HepG2 (cell line): ENCODE data around the gene CYP11A1. TPM values are rescaled to one million over a fixed set of nuclear protein-coding genes. Genes with fewer than 3 reads are reported as not detected.

Experiments used
- ATAC-seq: fragments of 200-7000 bp; cut with Tn5 transposase; 3 replicates; pipeline ENCODE4 v1.9.1; 2020; ENCODE audit warnings: mild to moderate bottlenecking, moderate library complexity
- BruUV-seq: library from RNA; stranded (reverse); fragments of 400-500 nt; replicated peaks from 2 replicates; lab custom pipeline; 2021; lab: Mats Ljungman, UMichigan
- CTCF ChIA-PET: fragments of 300-600 bp; formaldehyde crosslinking; extraction: SDS; loops from one replicate; lab custom pipeline; 2021; ENCODE audit warnings: low total read pairs, inconsistent platforms, low intra/inter-chr PET ratio; lab: Yijun Ruan, JAX
- POLR2A ChIA-PET: fragments of 350-600 bp; sonication (Branson Sonifier 250); formaldehyde crosslinking; loops from one replicate; lab custom pipeline; 2020; ENCODE audit warnings: antibody characterized with exemption, inconsistent platforms; lab: Yijun Ruan, JAX
- DNase-seq: peaks from one replicate; pipeline ENCODE4 v3.0.0-alpha.2; 2015; ENCODE audit warnings: low spot score
- FAIRE-seq: peaks from 3 replicates; lab custom pipeline; 2011; peaks lifted over from hg19 to GRCh38; lab: Jason Lieb, UNC
- H2AFZ ChIP-seq: one replicate; pipeline ENCODE4 v1.6.1; 2011; ENCODE audit warnings: low read length, inconsistent platforms
- H3K27ac ChIP-seq: fragments of 300-600 bp; 3 replicates; pipeline ENCODE4 v1.8.0; 2011; ENCODE audit warnings: mixed run types, mild to moderate bottlenecking, mixed read lengths, low read length, inconsistent platforms; ENCODE audit not compliant: insufficient read depth; ENCODE audit errors: extremely low read length
- H3K27me3 ChIP-seq, 2 experiments: fragments of 200-600 bp in 1 of 2; 2 replicates in 1 of 2; 3 replicates in 1 of 2; pipeline versions ENCODE4 v1.6.0 to v1.8.0; 2011; ENCODE audit warnings: low read length in 2 of 2, mild to moderate bottlenecking in 2 of 2, moderate library complexity in 2 of 2, inconsistent platforms in 1 of 2; ENCODE audit not compliant: insufficient read depth in 2 of 2, control insufficient read depth in 1 of 2
- H3K36me3 ChIP-seq, 2 experiments: fragments of 200-600 bp in 1 of 2; replicated peaks in 1 of 2; 2 replicates in 1 of 2; 3 replicates in 1 of 2; pipeline versions ENCODE4 v1.5.1 to v1.8.0; 2011; ENCODE audit warnings: low read length in 2 of 2, inconsistent platforms in 1 of 2; ENCODE audit not compliant: insufficient read depth in 2 of 2, control insufficient read depth in 1 of 2
- H3K4me1 ChIP-seq: 2 replicates; pipeline ENCODE4 v1.5.1; 2012; ENCODE audit warnings: low read length, inconsistent platforms; ENCODE audit not compliant: insufficient read depth
- H3K4me2 ChIP-seq: 2 replicates; pipeline ENCODE4 v1.6.0; 2011; ENCODE audit warnings: low read depth, low read length, inconsistent platforms
- H3K4me3 ChIP-seq, 3 experiments: fragments of 200-600 bp in 1 of 3; sonication (generic), shearing (Covaris generic) in 1 of 3; replicated peaks in 1 of 3; 2 replicates each; pipeline ENCODE4 v1.5.1; 2011 to 2016; ENCODE audit warnings: low read length in 3 of 3, inconsistent platforms in 2 of 3, low read depth in 2 of 3, mild to moderate bottlenecking in 2 of 3, control low read depth in 1 of 3, mixed read lengths in 1 of 3; ENCODE audit not compliant: insufficient read depth in 1 of 3
- H3K79me2 ChIP-seq: one replicate; pipeline ENCODE4 v1.6.1; 2011; ENCODE audit warnings: low read length, inconsistent platforms; ENCODE audit not compliant: insufficient read depth
- H3K9ac ChIP-seq: 2 replicates; pipeline ENCODE4 v1.6.0; 2011; ENCODE audit warnings: mild to moderate bottlenecking, low read depth, low read length, inconsistent platforms; ENCODE audit not compliant: insufficient read depth
- H3K9me3 ChIP-seq: 2 replicates; pipeline ENCODE4 v1.5.1; 2012; ENCODE audit warnings: mild to moderate bottlenecking, low read length
- H4K20me1 ChIP-seq: 2 replicates; pipeline ENCODE4 v1.6.0; 2011; ENCODE audit warnings: inconsistent platforms, mild to moderate bottlenecking, low read length, moderate library complexity; ENCODE audit not compliant: insufficient read depth
- MYNN ChIP-seq: sonication (generic); formaldehyde crosslinking; IDR thresholded peaks from 2 replicates; pipeline ENCODE4 v1.4.0; 2020; ENCODE audit warnings: mild to moderate bottlenecking, low read depth, missing genetic modification reagents
- SMARCE1 ChIP-seq: fragments of 450-650 bp; IDR thresholded peaks from 2 replicates; pipeline ENCODE4 v1.6.1; 2017; ENCODE audit warnings: borderline replicate concordance
- ZSCAN30 ChIP-seq: sonication (generic); formaldehyde crosslinking; IDR thresholded peaks from 2 replicates; pipeline ENCODE4 v1.5.0; 2020; ENCODE audit warnings: mild to moderate bottlenecking, missing genetic modification reagents
- WGBS: methylation state at CpG from one replicate; pipeline ENCODE4 v1.1.6; 2017; ENCODE audit warnings: low lambda C conversion rate; 5-methylcytosine and 5-hydroxymethylcytosine counted together
- in situ Hi-C: cut with HindIII; loops from 2 replicates; pipeline ENCODE4 v1.10.0; 2017; ENCODE audit warnings: low pct_unique_long_range_greater_than_20kb; ENCODE audit not compliant: extremely low pct_ligation_motif_present
- intact Hi-C: fragments of 100-400 bp; cut with micrococcal nuclease; formaldehyde crosslinking; loops from one replicate; pipeline ENCODE4 v1.10.0; 2022; ENCODE audit not compliant: unreplicated experiment
- polyA plus RNA-seq, 8 experiments: library from polyadenylated mRNA; depleted of rRNA in 3 of 8; stranded (reverse) in 7 of 8; unstranded in 1 of 8; fragments of >200 nt; fragmentation: Illumina TruSeq in 4 of 8; extraction: Trizol in 4 of 8; gene quantifications; 2 replicates each; pipeline versions ENCODE4 v1.2.1 to v1.2.3, GENCODE V29; 2011 to 2016; ENCODE audit warnings: low read depth in 4 of 8, missing spikeins in 1 of 8, mixed read lengths in 1 of 8; ENCODE audit not compliant: insufficient read depth in 1 of 8
- total RNA-seq, 5 experiments: library from RNA; depleted of rRNA; stranded (reverse); fragments of >200 nt; fragmentation: Illumina TruSeq; extraction: Trizol; gene quantifications; 2 replicates each; pipeline ENCODE4 v1.2.3, GENCODE V29; 2016; ENCODE audit warnings: low read depth in 1 of 5
- TF ChIP-seq, protein P1 (sequence below): sonication (generic); formaldehyde crosslinking; IDR thresholded peaks from 2 replicates; pipeline ENCODE4 v1.8.1; 2023; ENCODE audit warnings: mild to moderate bottlenecking, moderate library complexity, missing genetic modification reagents
- TF ChIP-seq, protein P2 (sequence below): sonication (generic); IDR thresholded peaks from 2 replicates; pipeline ENCODE4 v1.6.1; 2016; ENCODE audit warnings: low read depth, borderline replicate concordance
- TF ChIP-seq, protein P3 (sequence below): sonication (generic); formaldehyde crosslinking; IDR thresholded peaks from 2 replicates; pipeline ENCODE4 v1.4.0; 2020; ENCODE audit warnings: mild to moderate bottlenecking, missing genetic modification reagents

Gene CYP11A1
- total and polyA plus RNA-seq, 2 of the 13 experiments (the other 11 are each of a cell fraction or from before 2014, with no cell fraction given): 0.66 to 0.92 TPM

DNA sequence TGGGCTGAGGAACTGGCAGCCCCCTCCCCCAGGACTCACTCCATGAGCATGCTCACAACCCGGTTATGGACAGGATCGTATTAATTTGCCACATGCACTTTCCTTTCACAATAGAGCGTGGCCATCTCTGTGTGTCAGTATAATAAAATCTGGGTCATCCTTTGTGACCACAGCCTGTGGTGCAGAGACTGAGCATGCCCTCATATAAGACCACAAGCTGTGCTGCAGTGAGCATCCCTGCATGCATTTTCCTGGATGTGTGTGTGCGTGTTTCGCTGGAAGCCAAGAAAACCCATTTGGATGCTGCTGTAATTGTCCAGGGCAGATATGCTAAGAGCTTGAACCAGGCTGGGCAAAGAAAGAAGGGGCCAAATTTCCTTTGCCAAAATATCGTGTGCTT is 39.7 kb downstream of the CYP11A1 start:
- no peak for ATAC-seq
- H3K4me2 ChIP-seq: no peak overlapping the region
- in situ Hi-C loops: no loop called here
- H4K20me1 ChIP-seq: no peaks in the 10 kb centered on the region
- no peak overlapping the region for H3K4me3 ChIP-seq
- no peaks in the 10 kb centered on the region for H3K4me1 ChIP-seq
- ChIA-PET POLR2A (no interaction called here), CTCF (no interaction called here)
- no peak for TF ChIP-seq ZSCAN30 (CRISPR knock-in tag)
- intact Hi-C loops: no loop called here
- no TSS peak for BruUV-seq
- no peak for DNase-seq
- H3K27me3 ChIP-seq: peaks cover 4 to 36% of the 10 kb centered on the region in 2 experiments; a peak in 4 of 5 replicates
- no peaks in the 10 kb centered on the region for H3K36me3 ChIP-seq
- H3K79me2 ChIP-seq: no peaks in the 10 kb centered on the region
- FAIRE-seq: no peak
- H3K9me3 ChIP-seq: no peaks in the 10 kb centered on the region
- no peak overlapping the region for H2AFZ ChIP-seq
- 22% methylated on average over 3 of the region's 6 CpGs for WGBS
- H3K27ac ChIP-seq: no peak overlapping the region
- no peak overlapping the region for H3K9ac ChIP-seq

DNA sequence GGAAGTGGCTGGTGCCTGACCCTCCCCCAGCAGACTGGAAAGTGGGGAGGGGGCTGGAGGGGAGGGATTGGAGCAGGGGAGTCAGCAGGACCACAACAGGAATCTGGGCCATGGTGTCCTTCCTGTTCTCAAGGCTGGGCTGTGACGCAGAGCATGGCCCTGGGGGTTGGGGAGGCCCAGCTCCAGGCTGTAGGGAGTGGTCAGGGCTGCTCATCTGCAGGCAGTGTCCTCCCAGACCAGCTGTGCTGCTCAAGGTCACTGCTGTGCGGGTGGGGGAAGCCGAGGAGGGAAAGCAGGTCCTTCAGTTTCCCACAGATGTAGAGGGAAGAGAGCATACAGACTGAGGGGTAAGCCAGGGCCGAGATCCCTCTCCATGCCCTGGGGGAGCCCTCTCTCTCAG is 40.7 kb downstream of the CYP11A1 start:
- H3K4me2 ChIP-seq: no peak overlapping the region
- WGBS: 17% methylated on average over 1 of the region's 4 CpGs
- BruUV-seq: no TSS peak
- ATAC-seq (no peak), FAIRE-seq (no peak), DNase-seq (no peak)
- H3K4me1 ChIP-seq: no peaks in the 10 kb centered on the region
- ChIA-PET POLR2A (no interaction called here), CTCF (no interaction called here)
- TF ChIP-seq, protein P1, sequence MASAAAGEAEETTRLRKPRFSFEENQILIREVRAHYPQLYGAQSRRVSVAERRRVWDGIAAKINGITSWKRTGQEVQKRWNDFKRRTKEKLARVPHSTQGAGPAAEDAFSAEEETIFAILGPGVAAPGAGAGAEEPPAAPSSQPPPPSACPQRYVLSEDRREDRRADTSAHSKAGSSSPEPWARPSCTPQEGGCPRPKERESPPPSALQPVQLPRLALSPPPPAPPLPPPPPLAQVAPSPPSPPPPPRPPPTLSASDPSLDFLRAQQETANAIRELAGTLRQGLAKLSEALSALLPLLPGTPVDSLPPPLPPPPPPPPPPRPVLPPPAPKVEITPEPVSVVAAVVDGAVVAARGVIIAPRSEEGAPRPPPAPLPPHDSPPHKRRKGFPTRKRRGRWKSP (CRISPR knock-in tag): no peak
- TF ChIP-seq, protein P2, sequence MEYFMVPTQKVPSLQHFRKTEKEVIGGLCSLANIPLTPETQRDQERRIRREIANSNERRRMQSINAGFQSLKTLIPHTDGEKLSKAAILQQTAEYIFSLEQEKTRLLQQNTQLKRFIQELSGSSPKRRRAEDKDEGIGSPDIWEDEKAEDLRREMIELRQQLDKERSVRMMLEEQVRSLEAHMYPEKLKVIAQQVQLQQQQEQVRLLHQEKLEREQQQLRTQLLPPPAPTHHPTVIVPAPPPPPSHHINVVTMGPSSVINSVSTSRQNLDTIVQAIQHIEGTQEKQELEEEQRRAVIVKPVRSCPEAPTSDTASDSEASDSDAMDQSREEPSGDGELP: peak; percentile 22; the same call in 1 of the 2 replicates
- TF ChIP-seq MYNN (CRISPR knock-in tag) (no peak), SMARCE1 (no peak)
- TF ChIP-seq, protein P3, sequence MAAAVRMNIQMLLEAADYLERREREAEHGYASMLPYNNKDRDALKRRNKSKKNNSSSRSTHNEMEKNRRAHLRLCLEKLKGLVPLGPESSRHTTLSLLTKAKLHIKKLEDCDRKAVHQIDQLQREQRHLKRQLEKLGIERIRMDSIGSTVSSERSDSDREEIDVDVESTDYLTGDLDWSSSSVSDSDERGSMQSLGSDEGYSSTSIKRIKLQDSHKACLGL (CRISPR knock-in tag): no peak
- H3K9ac ChIP-seq: no peak overlapping the region
- no peaks in the 10 kb centered on the region for H3K36me3 ChIP-seq
- no peak overlapping the region for H2AFZ ChIP-seq
- in situ Hi-C loops: no loop called here
- H3K9me3 ChIP-seq: no peaks in the 10 kb centered on the region
- no peaks in the 10 kb centered on the region for H3K79me2 ChIP-seq
- no peak overlapping the region for H3K4me3 ChIP-seq
- intact Hi-C loops: no loop called here
- peaks cover 4 to 30% of the 10 kb centered on the region in 2 experiments; a peak in 4 of 5 replicates for H3K27me3 ChIP-seq
- no peaks in the 10 kb centered on the region for H4K20me1 ChIP-seq
- H3K27ac ChIP-seq: no peak overlapping the region
